Mesothelial cell of epicardium (in vitro differentiated cells): ENCODE results near the gene MAOB. TPM values are rescaled to one million over a fixed set of nuclear protein-coding genes. Genes with fewer than 3 reads are reported as not detected.

ENCODE experiments used
- DNase-seq, 2 experiments: peaks; one replicate each; pipeline ENCODE4 v3.0.0; 2021; ENCODE audit warnings: low spot score in 2 of 2; ENCODE audit not compliant: unreplicated experiment in 2 of 2
- H3K27ac Mint-ChIP-seq: 2 replicates; pipeline ENCODE4 v1.8.0; 2021; ENCODE audit warnings: mixed read lengths
- H3K27me3 Mint-ChIP-seq: 2 replicates; pipeline ENCODE4 v1.8.0; 2021; ENCODE audit warnings: low read depth, mixed read lengths
- H3K36me3 Mint-ChIP-seq: 2 replicates; pipeline ENCODE4 v1.8.0; 2021; ENCODE audit warnings: mixed read lengths
- H3K4me1 Mint-ChIP-seq: 2 replicates; pipeline ENCODE4 v1.8.0; 2021; ENCODE audit warnings: mixed read lengths
- H3K4me3 Mint-ChIP-seq: 2 replicates; pipeline ENCODE4 v1.8.0; 2021; ENCODE audit warnings: mild to moderate bottlenecking, moderate library complexity, mixed read lengths
- H3K9me3 Mint-ChIP-seq: 2 replicates; pipeline ENCODE4 v1.8.0; 2021; ENCODE audit warnings: mixed read lengths
- total RNA-seq: library from RNA; stranded (reverse); gene quantifications from 3 replicates; pipeline ENCODE4 v1.2.1, GENCODE V29; 2021
- TF ChIP-seq, protein P1 (sequence below): fragments of 200-600 bp; sonication (generic); IDR thresholded peaks from one replicate; pipeline ENCODE4 v1.5.0; 2021; ENCODE audit warnings: antibody characterized with exemption; ENCODE audit not compliant: unreplicated experiment

MAOB gene
- total RNA-seq, 1 donor from 2014 or later, result 0.65 TPM

- Mint-ChIP-seq H3K27me3 (no peaks in the 10 kb centered on the region), H3K9me3 (peaks cover 20% of the 10 kb centered on the region), H3K4me1 (peaks cover 5% of the 10 kb centered on the region), H3K4me3 (no peak overlapping the region), H3K36me3 (no peaks in the 10 kb centered on the region), H3K27ac (no peak overlapping the region)
- TF ChIP-seq, protein P1, sequence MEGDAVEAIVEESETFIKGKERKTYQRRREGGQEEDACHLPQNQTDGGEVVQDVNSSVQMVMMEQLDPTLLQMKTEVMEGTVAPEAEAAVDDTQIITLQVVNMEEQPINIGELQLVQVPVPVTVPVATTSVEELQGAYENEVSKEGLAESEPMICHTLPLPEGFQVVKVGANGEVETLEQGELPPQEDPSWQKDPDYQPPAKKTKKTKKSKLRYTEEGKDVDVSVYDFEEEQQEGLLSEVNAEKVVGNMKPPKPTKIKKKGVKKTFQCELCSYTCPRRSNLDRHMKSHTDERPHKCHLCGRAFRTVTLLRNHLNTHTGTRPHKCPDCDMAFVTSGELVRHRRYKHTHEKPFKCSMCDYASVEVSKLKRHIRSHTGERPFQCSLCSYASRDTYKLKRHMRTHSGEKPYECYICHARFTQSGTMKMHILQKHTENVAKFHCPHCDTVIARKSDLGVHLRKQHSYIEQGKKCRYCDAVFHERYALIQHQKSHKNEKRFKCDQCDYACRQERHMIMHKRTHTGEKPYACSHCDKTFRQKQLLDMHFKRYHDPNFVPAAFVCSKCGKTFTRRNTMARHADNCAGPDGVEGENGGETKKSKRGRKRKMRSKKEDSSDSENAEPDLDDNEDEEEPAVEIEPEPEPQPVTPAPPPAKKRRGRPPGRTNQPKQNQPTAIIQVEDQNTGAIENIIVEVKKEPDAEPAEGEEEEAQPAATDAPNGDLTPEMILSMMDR, result no peak
- DNase-seq, result no peak
Observed at GRCh38 chrX:43853225-43853828, 28.9 kb downstream of the MAOB start.

DNA sequence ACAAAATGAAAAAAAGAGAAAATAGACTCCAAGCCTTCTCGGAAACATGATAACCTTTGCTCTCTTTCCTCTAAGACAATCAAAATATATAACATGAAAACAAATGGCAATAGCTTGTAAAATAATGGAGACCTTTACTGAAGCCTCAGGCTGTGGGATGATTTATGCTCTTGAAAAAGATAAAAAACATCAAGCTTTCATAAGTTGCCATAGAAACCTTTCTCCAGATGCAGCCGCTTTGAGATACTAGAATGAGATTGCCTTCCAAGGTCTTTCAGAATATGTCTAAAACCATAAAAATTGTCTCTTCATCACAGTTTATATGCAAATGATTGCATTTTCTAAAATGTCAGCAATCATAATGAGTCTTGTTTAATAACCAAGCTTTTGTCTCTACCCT lies 31.6 kb downstream of the MAOB start:
- TF ChIP-seq, protein P1, result no peak
- Mint-ChIP-seq H3K27me3 (no peaks in the 10 kb centered on the region), H3K36me3 (no peaks in the 10 kb centered on the region), H3K4me3 (no peak overlapping the region), H3K9me3 (peaks cover 17% of the 10 kb centered on the region), H3K4me1 (peaks cover 5% of the 10 kb centered on the region), H3K27ac (no peak overlapping the region)
- no peak for DNase-seq

GRCh38 chrX:43849173-43849572 lies 33.1 kb downstream of the MAOB start:
- H3K4me1 Mint-ChIP-seq, result peaks cover 5% of the 10 kb centered on the region
- H3K9me3 Mint-ChIP-seq, result peaks cover 17% of the 10 kb centered on the region
- no peak overlapping the region for H3K27ac Mint-ChIP-seq
- H3K4me3 Mint-ChIP-seq, result no peak overlapping the region
- no peaks in the 10 kb centered on the region for H3K36me3 Mint-ChIP-seq
- TF ChIP-seq, protein P1, result no peak
- peaks cover 2% of the 10 kb centered on the region for H3K27me3 Mint-ChIP-seq
- no peak for DNase-seq

DNA sequence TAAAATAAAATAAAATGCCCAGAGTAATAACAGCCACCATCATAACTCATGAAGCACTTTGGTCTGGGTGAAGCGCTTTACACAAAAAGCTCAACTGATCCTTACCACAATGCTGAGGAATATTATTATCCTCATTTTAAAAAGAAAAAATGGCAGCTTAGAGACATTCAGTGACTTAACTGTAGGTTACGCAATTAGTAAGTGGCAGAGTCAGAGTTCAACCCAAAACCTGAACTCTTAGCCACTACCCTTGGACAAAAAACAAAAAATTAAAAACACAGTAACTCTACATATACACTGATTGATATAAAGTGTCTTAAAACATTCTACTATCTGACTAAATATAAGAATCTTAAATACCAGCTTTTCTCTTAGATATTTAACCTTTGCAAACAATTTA lies 34.9 kb downstream of the MAOB start:
- Mint-ChIP-seq H3K36me3 (no peaks in the 10 kb centered on the region), H3K27me3 (peaks cover 2% of the 10 kb centered on the region), H3K4me3 (no peak overlapping the region), H3K27ac (no peak overlapping the region), H3K9me3 (peaks cover 13% of the 10 kb centered on the region), H3K4me1 (peaks cover 5% of the 10 kb centered on the region)
- TF ChIP-seq, protein P1, result no peak
- DNase-seq, result no peak

GRCh38 chrX:43846558-43846957 lies 35.7 kb downstream of the MAOB start:
- H3K36me3 Mint-ChIP-seq, result no peaks in the 10 kb centered on the region
- no peak overlapping the region for H3K27ac Mint-ChIP-seq
- DNase-seq, result no peak
- H3K4me3 Mint-ChIP-seq, result no peak overlapping the region
- peaks cover 17% of the 10 kb centered on the region for H3K9me3 Mint-ChIP-seq
- peaks cover 2% of the 10 kb centered on the region for H3K27me3 Mint-ChIP-seq
- H3K4me1 Mint-ChIP-seq, result peaks cover 5% of the 10 kb centered on the region
- TF ChIP-seq, protein P1, result no peak

DNA sequence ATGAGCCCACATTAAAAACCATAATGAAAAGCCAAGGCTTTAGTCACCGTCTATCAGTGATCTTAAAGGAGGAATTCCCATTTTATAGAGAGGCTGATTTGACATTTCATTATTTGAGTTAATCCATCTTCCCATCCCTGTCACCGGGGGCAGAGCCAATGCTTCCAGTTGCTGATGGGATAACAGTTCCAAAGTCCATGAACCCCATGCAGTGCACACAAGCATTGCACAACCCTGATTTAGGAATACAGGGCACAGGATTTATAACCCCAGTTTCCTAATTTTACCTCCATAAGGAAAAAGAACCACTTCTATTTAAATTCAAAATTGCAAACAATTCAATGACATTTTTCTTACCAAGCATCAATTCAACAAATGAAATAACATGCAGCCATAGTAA lies 36.5 kb downstream of the MAOB start:
- TF ChIP-seq, protein P1, result no peak
- peaks cover 20% of the 10 kb centered on the region for H3K9me3 Mint-ChIP-seq
- H3K27ac Mint-ChIP-seq, result no peak overlapping the region
- H3K4me3 Mint-ChIP-seq, result no peak overlapping the region
- H3K27me3 Mint-ChIP-seq, result peaks cover 2% of the 10 kb centered on the region
- H3K4me1 Mint-ChIP-seq, result peaks cover 4% of the 10 kb centered on the region
- DNase-seq, result no peak
- H3K36me3 Mint-ChIP-seq, result no peaks in the 10 kb centered on the region
